BJ (cell line): ENCODE data around the gene GPR176. TPM values are rescaled to one million over a fixed set of nuclear protein-coding genes. Genes with fewer than 3 reads are reported as not detected.

Experiments used
- CTCF ChIA-PET: fragments of 350-600 bp; formaldehyde crosslinking; extraction: SDS; loops from one replicate; lab custom pipeline; 2021; ENCODE audit warnings: antibody characterized with exemption, inconsistent platforms; lab: Yijun Ruan, JAX
- POLR2A ChIA-PET: fragments of 300-600 bp; sonication (Branson Sonifier 250); formaldehyde crosslinking; extraction: SDS; loops from one replicate; lab custom pipeline; 2021; ENCODE audit warnings: antibody characterized with exemption; lab: Charles Lee
- DNase-seq: peaks from one replicate; pipeline ENCODE4 v3.0.0-alpha.2; 2011; ENCODE audit warnings: low read depth
- H3K27me3 ChIP-seq: 2 replicates; pipeline ENCODE4 v1.6.0; 2011; ENCODE audit warnings: low read length; ENCODE audit not compliant: control insufficient read depth, insufficient read depth
- H3K36me3 ChIP-seq: 2 replicates; pipeline ENCODE4 v1.5.1; 2011; ENCODE audit warnings: low read length; ENCODE audit not compliant: control insufficient read depth, insufficient read depth
- H3K4me3 ChIP-seq: 2 replicates; pipeline ENCODE4 v1.5.1; 2011; ENCODE audit warnings: low read depth, mild to moderate bottlenecking, control low read depth, low read length
- polyA plus RNA-seq: library from polyadenylated mRNA; depleted of rRNA; stranded (reverse); fragments of >200 nt; gene quantifications from 2 replicates; pipeline ENCODE4 v1.2.3, GENCODE V29; 2011
- TF ChIP-seq, protein P1 (sequence below): IDR thresholded peaks from 2 replicates; pipeline ENCODE4 v1.5.1; 2011; ENCODE audit warnings: low read depth, mild to moderate bottlenecking, control low read depth, inconsistent platforms, low read length, moderate library complexity; ENCODE audit not compliant: insufficient read depth

Gene GPR176
- polyA plus RNA-seq, 1 experiment, result 319 TPM

GRCh38 chr15:39944726-39945125 is 24.7 kb upstream of the GPR176 start:
- no peak overlapping the region for H3K4me3 ChIP-seq
- POLR2A ChIA-PET, result interaction anchor here (0.6 kb wide), 1 partner anchor 509 kb away, joined by 4 read pairs; no protein-coding TSS in a partner anchor
- peaks cover 14% of the 10 kb centered on the region; the same call in 1 of the 2 replicates for H3K36me3 ChIP-seq
- TF ChIP-seq, protein P1, sequence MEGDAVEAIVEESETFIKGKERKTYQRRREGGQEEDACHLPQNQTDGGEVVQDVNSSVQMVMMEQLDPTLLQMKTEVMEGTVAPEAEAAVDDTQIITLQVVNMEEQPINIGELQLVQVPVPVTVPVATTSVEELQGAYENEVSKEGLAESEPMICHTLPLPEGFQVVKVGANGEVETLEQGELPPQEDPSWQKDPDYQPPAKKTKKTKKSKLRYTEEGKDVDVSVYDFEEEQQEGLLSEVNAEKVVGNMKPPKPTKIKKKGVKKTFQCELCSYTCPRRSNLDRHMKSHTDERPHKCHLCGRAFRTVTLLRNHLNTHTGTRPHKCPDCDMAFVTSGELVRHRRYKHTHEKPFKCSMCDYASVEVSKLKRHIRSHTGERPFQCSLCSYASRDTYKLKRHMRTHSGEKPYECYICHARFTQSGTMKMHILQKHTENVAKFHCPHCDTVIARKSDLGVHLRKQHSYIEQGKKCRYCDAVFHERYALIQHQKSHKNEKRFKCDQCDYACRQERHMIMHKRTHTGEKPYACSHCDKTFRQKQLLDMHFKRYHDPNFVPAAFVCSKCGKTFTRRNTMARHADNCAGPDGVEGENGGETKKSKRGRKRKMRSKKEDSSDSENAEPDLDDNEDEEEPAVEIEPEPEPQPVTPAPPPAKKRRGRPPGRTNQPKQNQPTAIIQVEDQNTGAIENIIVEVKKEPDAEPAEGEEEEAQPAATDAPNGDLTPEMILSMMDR, result no peak
- H3K27me3 ChIP-seq, result no peaks in the 10 kb centered on the region
- DNase-seq, result peak; percentile 71
- CTCF ChIA-PET, result no interaction called here

- ChIA-PET CTCF (interaction anchor here (0.6 kb wide), 1 partner anchor 15 kb away, joined by 3 read pairs; no protein-coding TSS in a partner anchor), POLR2A (no interaction called here)
- TF ChIP-seq, protein P1, result no peak
- peaks cover 10% of the 10 kb centered on the region; the same call in 1 of the 2 replicates for H3K36me3 ChIP-seq
- H3K27me3 ChIP-seq, result no peaks in the 10 kb centered on the region
- DNase-seq, result no peak
- no peak overlapping the region for H3K4me3 ChIP-seq
Observed at GRCh38 chr15:39942753-39943150, 22.7 kb upstream of the GPR176 start.

GRCh38 chr15:39942101-39942752 is 22.2 kb upstream of the GPR176 start:
- ChIA-PET POLR2A (no interaction called here), CTCF (interaction anchor here (0.6 kb wide), 1 partner anchor 15 kb away, joined by 3 read pairs; no protein-coding TSS in a partner anchor)
- TF ChIP-seq, protein P1, result no peak
- DNase-seq, result no peak
- Histone ChIP-seq H3K4me3 (no peak overlapping the region), H3K36me3 (peaks cover 10% of the 10 kb centered on the region; the same call in 1 of the 2 replicates), H3K27me3 (no peaks in the 10 kb centered on the region)

DNA sequence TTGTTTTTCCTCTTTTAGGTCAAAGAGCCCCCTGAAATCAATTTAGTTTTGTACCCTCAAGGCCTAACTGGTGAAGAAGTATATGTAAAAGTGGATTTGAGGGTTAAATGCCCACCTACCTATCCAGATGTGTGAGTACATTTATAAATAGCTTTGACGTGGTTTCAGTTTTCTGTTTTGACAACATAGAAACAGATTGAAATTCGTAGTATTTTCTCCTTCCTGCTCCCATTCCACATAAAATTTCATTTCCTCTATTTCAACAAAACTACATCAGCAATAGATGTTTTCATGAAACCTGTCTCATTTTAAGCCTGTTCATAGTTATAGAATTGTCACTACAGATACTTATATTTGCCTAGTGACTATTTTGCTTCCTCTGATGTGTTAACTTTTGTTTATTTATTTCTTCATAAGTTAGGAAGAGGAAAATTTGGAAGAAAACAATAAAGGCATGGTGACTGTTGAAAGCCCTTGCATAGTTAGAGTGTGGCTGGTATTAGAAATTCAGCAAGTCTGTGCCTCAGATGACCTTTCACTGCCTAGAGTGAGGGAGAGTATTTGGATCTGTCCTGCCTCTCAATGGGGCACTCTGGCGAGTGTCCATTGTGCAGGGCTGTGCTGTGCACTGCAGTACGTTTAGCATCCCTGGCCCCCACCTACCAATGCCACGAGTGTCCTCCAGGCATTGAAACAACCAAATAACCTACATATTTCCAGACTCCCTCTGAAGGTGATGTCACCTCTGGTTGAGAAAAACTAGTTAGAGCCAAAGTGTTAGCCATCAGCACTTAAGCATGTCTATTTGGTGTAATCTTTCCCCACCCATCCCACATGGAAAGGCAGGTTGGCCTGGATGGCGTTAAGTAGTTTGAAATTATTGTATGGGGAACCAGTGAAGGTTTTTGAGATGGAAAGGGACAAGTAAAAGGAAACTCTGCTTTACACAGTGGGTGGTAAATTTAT is 19.7 kb upstream of the GPR176 start:
- CTCF ChIA-PET, result interaction anchor here (1.7 kb wide), 1 partner anchor 22 kb away, joined by 4 read pairs; no protein-coding TSS in a partner anchor
- POLR2A ChIA-PET, result no interaction called here

More for the DNA sequence above, 19.7 kb upstream of the GPR176 start:
- DNase-seq, result no peak
- no peak overlapping the region for H3K4me3 ChIP-seq
- TF ChIP-seq, protein P1, result no peak
- H3K27me3 ChIP-seq, result no peaks in the 10 kb centered on the region
- H3K36me3 ChIP-seq, result peaks cover 7% of the 10 kb centered on the region; the same call in 1 of the 2 replicates
